ENCODE data around the gene FHAD1. TPM values are rescaled to one million over a fixed set of nuclear protein-coding genes. Genes with fewer than 3 reads are reported as not detected.

FHAD1 gene
- total and polyA plus RNA-seq, 2 of the 13 experiments (the other 11 are each of a cell fraction or from before 2014, with no cell fraction given): not detected

DNA sequence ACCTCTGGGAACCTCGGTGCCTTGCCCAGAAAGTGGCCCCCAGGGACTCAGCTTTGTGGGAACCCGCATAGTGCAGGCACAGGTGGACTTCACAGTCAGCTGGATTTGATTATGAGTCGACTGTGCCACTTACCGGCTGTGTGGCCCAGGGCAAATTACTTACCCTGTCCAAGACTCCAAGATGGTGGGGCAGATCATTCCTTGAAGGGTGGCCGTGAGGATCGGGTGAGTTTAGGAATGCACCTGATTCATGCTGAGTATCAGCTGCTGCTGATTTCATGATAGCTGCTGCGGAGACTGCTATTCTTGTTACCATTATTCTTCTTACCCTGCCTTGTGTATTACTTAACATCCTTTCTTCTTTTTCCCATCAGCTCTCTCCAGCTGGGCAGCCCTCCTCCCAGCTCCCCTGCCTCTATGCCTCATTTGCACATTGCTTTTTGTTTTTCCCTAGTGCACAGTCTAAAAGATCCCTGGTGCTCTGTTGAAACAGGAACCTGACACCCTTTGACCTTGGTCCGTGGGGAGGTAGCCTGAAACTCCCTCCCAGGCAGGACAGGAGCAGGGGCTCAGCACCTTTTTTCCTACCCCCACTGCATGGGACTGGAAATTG lies 40.5 kb upstream of the FHAD1 start (continued):
- TF ChIP-seq SCMH1 (CRISPR knock-in tag; IDR thresholded peaks at IDR 0.05; ENCODE audit: borderline replicate concordance): no peak
- TF ChIP-seq ZNF558 (CRISPR knock-in tag; IDR thresholded peaks at IDR 0.05; ENCODE audit: borderline replicate concordance): no peak
- no peak for TF ChIP-seq STAG1 (CRISPR knock-in tag; IDR thresholded peaks at IDR 0.05)
- TF ChIP-seq MXD4 (CRISPR knock-in tag; IDR thresholded peaks at IDR 0.05): no peak
- TF ChIP-seq, protein P1, sequence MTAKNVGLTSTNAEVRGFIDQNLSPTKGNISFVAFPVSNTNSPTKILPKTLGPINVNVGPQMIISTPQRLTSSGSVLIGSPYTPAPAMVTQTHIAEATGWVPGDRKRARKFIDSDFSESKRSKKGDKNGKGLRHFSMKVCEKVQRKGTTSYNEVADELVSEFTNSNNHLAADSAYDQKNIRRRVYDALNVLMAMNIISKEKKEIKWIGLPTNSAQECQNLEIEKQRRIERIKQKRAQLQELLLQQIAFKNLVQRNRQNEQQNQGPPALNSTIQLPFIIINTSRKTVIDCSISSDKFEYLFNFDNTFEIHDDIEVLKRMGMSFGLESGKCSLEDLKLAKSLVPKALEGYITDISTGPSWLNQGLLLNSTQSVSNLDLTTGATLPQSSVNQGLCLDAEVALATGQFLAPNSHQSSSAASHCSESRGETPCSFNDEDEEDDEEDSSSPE (CRISPR knock-in tag; IDR thresholded peaks at IDR 0.05): no peak
- no peak for TF ChIP-seq NFATC3 (CRISPR knock-in tag; IDR thresholded peaks at IDR 0.05)
- TF ChIP-seq, protein P2, sequence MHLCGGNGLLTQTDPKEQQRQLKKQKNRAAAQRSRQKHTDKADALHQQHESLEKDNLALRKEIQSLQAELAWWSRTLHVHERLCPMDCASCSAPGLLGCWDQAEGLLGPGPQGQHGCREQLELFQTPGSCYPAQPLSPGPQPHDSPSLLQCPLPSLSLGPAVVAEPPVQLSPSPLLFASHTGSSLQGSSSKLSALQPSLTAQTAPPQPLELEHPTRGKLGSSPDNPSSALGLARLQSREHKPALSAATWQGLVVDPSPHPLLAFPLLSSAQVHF (CRISPR knock-in tag; IDR thresholded peaks at IDR 0.05): no peak
- TF ChIP-seq SIN3A (IDR thresholded peaks at IDR 0.05; ENCODE audit: borderline replicate concordance, low read depth, low read length): no peak
- no peak for TF ChIP-seq CENPT (CRISPR knock-in tag; IDR thresholded peaks at IDR 0.05; ENCODE audit: low read depth)
- TF ChIP-seq, protein P3, sequence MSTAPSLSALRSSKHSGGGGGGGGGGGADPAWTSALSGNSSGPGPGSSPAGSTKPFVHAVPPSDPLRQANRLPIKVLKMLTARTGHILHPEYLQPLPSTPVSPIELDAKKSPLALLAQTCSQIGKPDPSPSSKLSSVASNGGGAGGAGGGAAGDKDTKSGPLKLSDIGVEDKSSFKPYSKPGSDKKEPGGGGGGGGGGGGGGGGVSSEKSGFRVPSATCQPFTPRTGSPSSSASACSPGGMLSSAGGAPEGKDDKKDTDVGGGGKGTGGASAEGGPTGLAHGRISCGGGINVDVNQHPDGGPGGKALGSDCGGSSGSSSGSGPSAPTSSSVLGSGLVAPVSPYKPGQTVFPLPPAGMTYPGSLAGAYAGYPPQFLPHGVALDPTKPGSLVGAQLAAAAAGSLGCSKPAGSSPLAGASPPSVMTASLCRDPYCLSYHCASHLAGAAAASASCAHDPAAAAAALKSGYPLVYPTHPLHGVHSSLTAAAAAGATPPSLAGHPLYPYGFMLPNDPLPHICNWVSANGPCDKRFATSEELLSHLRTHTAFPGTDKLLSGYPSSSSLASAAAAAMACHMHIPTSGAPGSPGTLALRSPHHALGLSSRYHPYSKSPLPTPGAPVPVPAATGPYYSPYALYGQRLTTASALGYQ (CRISPR knock-in tag; IDR thresholded peaks at IDR 0.05): no peak
- no peak for TF ChIP-seq ZNF333 (CRISPR knock-in tag; IDR thresholded peaks at IDR 0.05; ENCODE audit: borderline replicate concordance)
- TF ChIP-seq MEF2D (CRISPR knock-in tag; IDR thresholded peaks at IDR 0.05): 0 out of 2 replicates have a peak, but pooled peaks have one; percentile 29
- TF ChIP-seq, protein P4, sequence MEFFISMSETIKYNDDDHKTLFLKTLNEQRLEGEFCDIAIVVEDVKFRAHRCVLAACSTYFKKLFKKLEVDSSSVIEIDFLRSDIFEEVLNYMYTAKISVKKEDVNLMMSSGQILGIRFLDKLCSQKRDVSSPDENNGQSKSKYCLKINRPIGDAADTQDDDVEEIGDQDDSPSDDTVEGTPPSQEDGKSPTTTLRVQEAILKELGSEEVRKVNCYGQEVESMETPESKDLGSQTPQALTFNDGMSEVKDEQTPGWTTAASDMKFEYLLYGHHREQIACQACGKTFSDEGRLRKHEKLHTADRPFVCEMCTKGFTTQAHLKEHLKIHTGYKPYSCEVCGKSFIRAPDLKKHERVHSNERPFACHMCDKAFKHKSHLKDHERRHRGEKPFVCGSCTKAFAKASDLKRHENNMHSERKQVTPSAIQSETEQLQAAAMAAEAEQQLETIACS (CRISPR knock-in tag; IDR thresholded peaks at IDR 0.05): no peak
- TF ChIP-seq, protein P5, sequence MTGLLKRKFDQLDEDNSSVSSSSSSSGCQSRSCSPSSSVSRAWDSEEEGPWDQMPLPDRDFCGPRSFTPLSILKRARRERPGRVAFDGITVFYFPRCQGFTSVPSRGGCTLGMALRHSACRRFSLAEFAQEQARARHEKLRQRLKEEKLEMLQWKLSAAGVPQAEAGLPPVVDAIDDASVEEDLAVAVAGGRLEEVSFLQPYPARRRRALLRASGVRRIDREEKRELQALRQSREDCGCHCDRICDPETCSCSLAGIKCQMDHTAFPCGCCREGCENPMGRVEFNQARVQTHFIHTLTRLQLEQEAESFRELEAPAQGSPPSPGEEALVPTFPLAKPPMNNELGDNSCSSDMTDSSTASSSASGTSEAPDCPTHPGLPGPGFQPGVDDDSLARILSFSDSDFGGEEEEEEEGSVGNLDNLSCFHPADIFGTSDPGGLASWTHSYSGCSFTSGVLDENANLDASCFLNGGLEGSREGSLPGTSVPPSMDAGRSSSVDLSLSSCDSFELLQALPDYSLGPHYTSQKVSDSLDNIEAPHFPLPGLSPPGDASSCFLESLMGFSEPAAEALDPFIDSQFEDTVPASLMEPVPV (CRISPR knock-in tag; IDR thresholded peaks at IDR 0.05): no peak
- peak; percentile 100 for TF ChIP-seq SIX1 (CRISPR knock-in tag; IDR thresholded peaks at IDR 0.05; ENCODE audit: borderline replicate concordance)
- no peak for TF ChIP-seq ATF7 (IDR thresholded peaks at IDR 0.05)
- TF ChIP-seq ATF7 (CRISPR knock-in tag; IDR thresholded peaks at IDR 0.05): 0 out of 2 replicates have a peak, but pooled peaks have one; percentile 2
- TF ChIP-seq TCF7 (IDR thresholded peaks at IDR 0.05; ENCODE audit: low read depth): peak; percentile 17; the same call in 1 of the 2 replicates
- TF ChIP-seq ZNF292 (CRISPR knock-in tag; IDR thresholded peaks at IDR 0.05; ENCODE audit: borderline replicate concordance, low read depth): peak; percentile 41; the same call in 1 of the 2 replicates
- no peak for TF ChIP-seq ZNF530 (CRISPR knock-in tag; IDR thresholded peaks at IDR 0.05; ENCODE audit: low read depth)
- no peak for TF ChIP-seq RFXAP (CRISPR knock-in tag; IDR thresholded peaks at IDR 0.05; ENCODE audit: borderline replicate concordance)
- no peak for TF ChIP-seq NFYB (CRISPR knock-in tag; IDR thresholded peaks at IDR 0.05)
- TF ChIP-seq, protein P6, sequence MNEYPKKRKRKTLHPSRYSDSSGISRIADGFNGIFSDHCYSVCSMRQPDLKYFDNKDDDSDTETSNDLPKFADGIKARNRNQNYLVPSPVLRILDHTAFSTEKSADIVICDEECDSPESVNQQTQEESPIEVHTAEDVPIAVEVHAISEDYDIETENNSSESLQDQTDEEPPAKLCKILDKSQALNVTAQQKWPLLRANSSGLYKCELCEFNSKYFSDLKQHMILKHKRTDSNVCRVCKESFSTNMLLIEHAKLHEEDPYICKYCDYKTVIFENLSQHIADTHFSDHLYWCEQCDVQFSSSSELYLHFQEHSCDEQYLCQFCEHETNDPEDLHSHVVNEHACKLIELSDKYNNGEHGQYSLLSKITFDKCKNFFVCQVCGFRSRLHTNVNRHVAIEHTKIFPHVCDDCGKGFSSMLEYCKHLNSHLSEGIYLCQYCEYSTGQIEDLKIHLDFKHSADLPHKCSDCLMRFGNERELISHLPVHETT (CRISPR knock-in tag; conservative IDR thresholded peaks at IDR 0.05): no peak

Data from HepG2 (cell line).